ENCODE results near the gene SMOC2.

GRCh38 chr6:168598251-168599117 is 157.5 kb downstream of the SMOC2 start:
- no peak for TF ChIP-seq CTCF (IDR thresholded peaks at IDR 0.05; ENCODE audit: low read depth, low read length)
- no peak for TF ChIP-seq EZH2phosphoT487 (IDR thresholded peaks at IDR 0.05; ENCODE audit: low read depth)

Measured in OCI-LY3 (cell line).